Esophagus muscularis mucosa (tissue), 3 donors: ENCODE data around the gene CTDSPL.
A peak's percentile ranks its signal among the peaks of the same experiment; 100 is the strongest.

Experiments
- POLR2A ChIP-seq: fragments of 450-650 bp; IDR thresholded peaks from one replicate; pipeline ENCODE4 v1.6.1; 2017; ENCODE audit warnings: antibody characterized with exemption, moderate library complexity, mild to moderate bottlenecking, low read depth
- POLR2AphosphoS5 ChIP-seq, 2 donors: sonication (generic); formaldehyde crosslinking; IDR thresholded peaks; one replicate each; pipeline ENCODE4 v1.6.1; 2017; ENCODE audit warnings: antibody characterized with exemption in 2 of 2
- TF ChIP-seq, protein P1 (sequence below), 3 experiments: fragments of 200-600 bp in 2 of 3; fragments of 450-650 bp in 1 of 3; sonication (generic) in 2 of 3; IDR thresholded peaks; one replicate each; pipeline ENCODE4 v1.5.1; 2017 to 2019; ENCODE audit warnings: antibody characterized with exemption in 3 of 3, mild to moderate bottlenecking in 2 of 3, moderate library complexity in 1 of 3

DNA sequence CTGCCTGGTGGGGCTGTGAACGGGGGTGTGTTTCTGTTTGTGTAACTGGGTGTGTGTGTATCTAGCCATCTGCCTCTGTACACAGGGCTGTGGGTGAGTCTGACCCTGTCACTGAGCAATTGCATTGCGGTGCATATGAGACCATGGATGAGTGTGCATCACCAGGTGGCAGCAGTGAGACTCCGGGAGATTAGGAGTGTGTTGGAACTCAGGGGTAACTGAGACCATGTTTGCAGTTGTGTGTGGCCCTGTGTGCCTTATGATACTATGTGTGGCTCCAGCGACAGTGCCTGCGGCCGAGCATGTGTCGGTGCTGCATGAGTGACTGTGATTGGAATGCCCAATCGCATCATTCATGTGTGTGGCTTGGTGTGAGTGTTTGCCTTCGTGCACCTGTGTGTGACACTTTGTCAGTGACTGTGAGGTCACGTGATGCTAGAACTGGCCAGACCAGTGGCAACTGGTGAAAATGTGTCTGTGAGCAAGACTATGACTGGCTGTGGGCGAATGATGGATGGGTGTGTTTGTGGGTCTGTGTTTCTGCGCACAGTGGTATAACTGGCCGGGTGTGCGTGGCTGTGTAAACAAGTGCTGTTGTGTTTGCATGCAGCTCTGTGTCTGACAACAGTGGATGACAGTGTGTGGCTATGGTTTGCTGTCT lies 142.9 kb downstream of the CTDSPL start:
- TF ChIP-seq, protein P1, sequence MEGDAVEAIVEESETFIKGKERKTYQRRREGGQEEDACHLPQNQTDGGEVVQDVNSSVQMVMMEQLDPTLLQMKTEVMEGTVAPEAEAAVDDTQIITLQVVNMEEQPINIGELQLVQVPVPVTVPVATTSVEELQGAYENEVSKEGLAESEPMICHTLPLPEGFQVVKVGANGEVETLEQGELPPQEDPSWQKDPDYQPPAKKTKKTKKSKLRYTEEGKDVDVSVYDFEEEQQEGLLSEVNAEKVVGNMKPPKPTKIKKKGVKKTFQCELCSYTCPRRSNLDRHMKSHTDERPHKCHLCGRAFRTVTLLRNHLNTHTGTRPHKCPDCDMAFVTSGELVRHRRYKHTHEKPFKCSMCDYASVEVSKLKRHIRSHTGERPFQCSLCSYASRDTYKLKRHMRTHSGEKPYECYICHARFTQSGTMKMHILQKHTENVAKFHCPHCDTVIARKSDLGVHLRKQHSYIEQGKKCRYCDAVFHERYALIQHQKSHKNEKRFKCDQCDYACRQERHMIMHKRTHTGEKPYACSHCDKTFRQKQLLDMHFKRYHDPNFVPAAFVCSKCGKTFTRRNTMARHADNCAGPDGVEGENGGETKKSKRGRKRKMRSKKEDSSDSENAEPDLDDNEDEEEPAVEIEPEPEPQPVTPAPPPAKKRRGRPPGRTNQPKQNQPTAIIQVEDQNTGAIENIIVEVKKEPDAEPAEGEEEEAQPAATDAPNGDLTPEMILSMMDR (IDR thresholded peaks at IDR 0.05) = peak; percentile 53 to 69 (median 60)
- no peak for TF ChIP-seq POLR2A
- TF ChIP-seq POLR2AphosphoS5 (IDR thresholded peaks at IDR 0.05) = peak in 1 of 2 donors; percentile 20
